Neural progenitor cell (in vitro differentiated cells): Measurements from ENCODE around the gene SMIM41. TPM values are rescaled to one million over a fixed set of nuclear protein-coding genes. Genes with fewer than 3 reads are reported as not detected.

Experiments
- DNase-seq: peaks from one replicate; pipeline ENCODE4 v3.0.0-alpha.2; 2016; ENCODE audit warnings: low spot score
- H2AFZ ChIP-seq: fragments of 200-600 bp; sonication (generic); replicated peaks from 2 replicates; pipeline ENCODE4 v1.6.1; 2016; ENCODE audit warnings: antibody characterized with exemption
- H3F3A ChIP-seq: fragments of 200-600 bp; sonication (generic); 2 replicates; pipeline ENCODE4 v1.6.1; 2016; ENCODE audit warnings: antibody characterized with exemption, low read depth
- H3K27ac ChIP-seq: fragments of 200-600 bp; sonication (generic); 2 replicates; pipeline ENCODE4 v1.5.1; 2016; ENCODE audit warnings: mild to moderate bottlenecking
- H3K27me3 ChIP-seq: fragments of 200-600 bp; sonication (generic); 2 replicates; pipeline ENCODE4 v1.6.1; 2016; ENCODE audit warnings: mild to moderate bottlenecking, moderate library complexity
- H3K36me3 ChIP-seq: fragments of 200-600 bp; sonication (generic); 2 replicates; pipeline ENCODE4 v1.5.1; 2016
- H3K4me1 ChIP-seq: fragments of 200-600 bp; sonication (generic); 2 replicates; pipeline ENCODE4 v1.6.1; 2016; ENCODE audit warnings: mixed run types
- H3K4me2 ChIP-seq: fragments of 200-600 bp; sonication (generic); 2 replicates; pipeline ENCODE4 v1.6.1; 2016
- H3K4me3 ChIP-seq: fragments of 200-600 bp; sonication (generic); 2 replicates; pipeline ENCODE4 v1.5.1; 2016
- H3K79me2 ChIP-seq: fragments of 200-600 bp; sonication (generic); 2 replicates; pipeline ENCODE4 v1.6.1; 2016; ENCODE audit warnings: low read depth
- H3K9ac ChIP-seq: fragments of 200-600 bp; sonication (generic); 2 replicates; pipeline ENCODE4 v1.6.1; 2016
- H3K9me3 ChIP-seq: fragments of 200-600 bp; sonication (generic); 2 replicates; pipeline ENCODE4 v1.5.1; 2016; ENCODE audit warnings: low read depth
- H4K20me1 ChIP-seq: fragments of 200-600 bp; sonication (generic); 2 replicates; pipeline ENCODE4 v1.6.1; 2016; ENCODE audit warnings: low read depth
- H3K27ac Mint-ChIP-seq: 3 replicates; pipeline ENCODE4 v1.8.0; 2021; ENCODE audit warnings: mixed read lengths
- H3K27me3 Mint-ChIP-seq: 2 replicates; pipeline ENCODE4 v1.8.0; 2022; ENCODE audit warnings: low read depth, mild to moderate bottlenecking, inconsistent platforms, moderate library complexity, mixed read lengths; ENCODE audit not compliant: insufficient read depth
- H3K36me3 Mint-ChIP-seq: 3 replicates; pipeline ENCODE4 v1.8.0; 2021; ENCODE audit warnings: mixed read lengths
- H3K4me1 Mint-ChIP-seq: 3 replicates; pipeline ENCODE4 v1.8.0; 2021; ENCODE audit warnings: mixed read lengths
- H3K4me3 Mint-ChIP-seq: 3 replicates; pipeline ENCODE4 v1.8.0; 2021; ENCODE audit warnings: mild to moderate bottlenecking, moderate library complexity, mixed read lengths
- H3K9me3 Mint-ChIP-seq: 3 replicates; pipeline ENCODE4 v1.8.0; 2020; ENCODE audit warnings: mixed read lengths
- EZH2 ChIP-seq: fragments of 200-600 bp; sonication (generic); IDR thresholded peaks from 2 replicates; pipeline ENCODE4 v1.6.1; 2017; ENCODE audit warnings: antibody characterized with exemption, mild to moderate bottlenecking, moderate library complexity
- EZH2phosphoT487 ChIP-seq: fragments of 200-600 bp; sonication (generic); IDR thresholded peaks from 2 replicates; pipeline ENCODE4 v1.6.1; 2017; ENCODE audit warnings: antibody characterized with exemption
- total RNA-seq: library from RNA; depleted of rRNA; stranded (reverse); fragments of >200 nt; gene quantifications from 2 replicates; pipeline ENCODE4 v1.2.3, GENCODE V29; 2015; ENCODE audit warnings: low replicate concordance
- TF ChIP-seq, protein P1 (sequence below): fragments of 200-600 bp; sonication (generic); IDR thresholded peaks from 2 replicates; pipeline ENCODE4 v1.5.1; 2017; ENCODE audit warnings: antibody characterized with exemption, mild to moderate bottlenecking

Gene SMIM41
- total RNA-seq, 1 donor from 2014 or later: not detected

DNA sequence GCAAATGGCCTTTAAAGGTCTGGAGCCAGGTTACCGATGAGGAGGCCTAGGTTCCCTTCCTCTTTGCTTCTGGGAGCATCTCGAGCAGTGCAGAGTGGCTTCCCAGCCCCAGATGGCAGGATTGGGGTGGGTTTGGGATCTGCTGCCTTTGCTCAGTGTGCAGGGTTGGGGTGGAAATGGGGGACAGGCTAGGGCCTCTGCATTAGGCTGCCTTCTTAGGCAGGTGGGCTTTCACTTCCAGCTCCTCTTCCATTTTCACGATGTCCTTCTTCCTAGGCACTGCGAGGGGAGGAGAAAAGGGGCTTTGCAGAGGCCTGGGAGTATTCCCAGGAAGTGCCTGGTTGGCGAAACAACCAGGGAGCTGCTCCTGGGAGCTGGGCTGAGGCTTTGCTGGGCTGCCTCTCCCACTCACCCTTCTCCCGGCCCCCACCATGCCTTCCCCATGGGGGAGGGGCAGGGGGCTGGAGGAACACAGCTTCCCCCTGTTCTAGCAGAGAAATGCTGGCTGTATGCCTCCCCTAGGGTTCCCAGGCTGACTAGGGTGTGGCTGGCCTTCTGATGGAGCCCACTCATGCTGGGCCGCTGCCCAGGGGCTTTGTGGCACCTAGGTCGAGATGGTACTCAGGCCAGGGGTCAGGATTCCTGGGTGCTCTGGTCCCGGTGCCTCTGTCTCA lies 25.8 kb upstream of the SMIM41 start:
- peaks cover 23% of the 10 kb centered on the region for H3K4me1 Mint-ChIP-seq
- H3K27ac ChIP-seq: no peak overlapping the region
- TF ChIP-seq EZH2: no peak
- TF ChIP-seq, protein P1, sequence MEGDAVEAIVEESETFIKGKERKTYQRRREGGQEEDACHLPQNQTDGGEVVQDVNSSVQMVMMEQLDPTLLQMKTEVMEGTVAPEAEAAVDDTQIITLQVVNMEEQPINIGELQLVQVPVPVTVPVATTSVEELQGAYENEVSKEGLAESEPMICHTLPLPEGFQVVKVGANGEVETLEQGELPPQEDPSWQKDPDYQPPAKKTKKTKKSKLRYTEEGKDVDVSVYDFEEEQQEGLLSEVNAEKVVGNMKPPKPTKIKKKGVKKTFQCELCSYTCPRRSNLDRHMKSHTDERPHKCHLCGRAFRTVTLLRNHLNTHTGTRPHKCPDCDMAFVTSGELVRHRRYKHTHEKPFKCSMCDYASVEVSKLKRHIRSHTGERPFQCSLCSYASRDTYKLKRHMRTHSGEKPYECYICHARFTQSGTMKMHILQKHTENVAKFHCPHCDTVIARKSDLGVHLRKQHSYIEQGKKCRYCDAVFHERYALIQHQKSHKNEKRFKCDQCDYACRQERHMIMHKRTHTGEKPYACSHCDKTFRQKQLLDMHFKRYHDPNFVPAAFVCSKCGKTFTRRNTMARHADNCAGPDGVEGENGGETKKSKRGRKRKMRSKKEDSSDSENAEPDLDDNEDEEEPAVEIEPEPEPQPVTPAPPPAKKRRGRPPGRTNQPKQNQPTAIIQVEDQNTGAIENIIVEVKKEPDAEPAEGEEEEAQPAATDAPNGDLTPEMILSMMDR: no peak
- no peak for TF ChIP-seq EZH2phosphoT487
- peaks cover 14% of the 10 kb centered on the region for H3K4me1 ChIP-seq
- peaks cover 18% of the 10 kb centered on the region for H3K27me3 Mint-ChIP-seq
- peaks cover 42% of the 10 kb centered on the region for H3K27me3 ChIP-seq
- no peak for DNase-seq
- H3K36me3 Mint-ChIP-seq: peaks cover 9% of the 10 kb centered on the region
- H3K4me3 ChIP-seq: no peak overlapping the region
- H3K4me3 Mint-ChIP-seq: no peak overlapping the region
- H3K79me2 ChIP-seq: no peaks in the 10 kb centered on the region
- no peak overlapping the region for H3K9ac ChIP-seq
- no peak overlapping the region for H2AFZ ChIP-seq
- H4K20me1 ChIP-seq: peaks cover 15% of the 10 kb centered on the region
- no peaks in the 10 kb centered on the region for H3K9me3 ChIP-seq
- H3K27ac Mint-ChIP-seq: no peak overlapping the region
- H3K36me3 ChIP-seq: no peaks in the 10 kb centered on the region
- no peak overlapping the region for H3K4me2 ChIP-seq
- peaks cover 20% of the 10 kb centered on the region for H3F3A ChIP-seq
- no peaks in the 10 kb centered on the region for H3K9me3 Mint-ChIP-seq

DNA sequence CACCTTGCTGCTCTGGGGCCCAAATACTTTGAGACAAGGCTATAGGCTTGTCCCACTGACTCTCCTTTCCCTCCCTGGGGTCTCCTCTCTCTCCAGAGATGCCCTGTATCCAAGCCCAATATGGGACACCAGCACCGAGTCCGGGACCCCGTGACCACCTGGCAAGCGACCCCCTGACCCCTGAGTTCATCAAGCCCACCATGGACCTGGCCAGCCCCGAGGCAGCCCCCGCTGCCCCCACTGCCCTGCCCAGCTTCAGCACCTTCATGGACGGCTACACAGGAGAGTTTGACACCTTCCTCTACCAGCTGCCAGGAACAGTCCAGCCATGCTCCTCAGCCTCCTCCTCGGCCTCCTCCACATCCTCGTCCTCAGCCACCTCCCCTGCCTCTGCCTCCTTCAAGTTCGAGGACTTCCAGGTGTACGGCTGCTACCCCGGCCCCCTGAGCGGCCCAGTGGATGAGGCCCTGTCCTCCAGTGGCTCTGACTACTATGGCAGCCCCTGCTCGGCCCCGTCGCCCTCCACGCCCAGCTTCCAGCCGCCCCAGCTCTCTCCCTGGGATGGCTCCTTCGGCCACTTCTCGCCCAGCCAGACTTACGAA lies 25.2 kb upstream of the SMIM41 start:
- H2AFZ ChIP-seq: no peak overlapping the region
- no peaks in the 10 kb centered on the region for H3K36me3 ChIP-seq
- TF ChIP-seq, protein P1: no peak
- TF ChIP-seq EZH2 (no peak), EZH2phosphoT487 (no peak)
- H3K27me3 Mint-ChIP-seq: peaks cover 16% of the 10 kb centered on the region
- no peaks in the 10 kb centered on the region for H3K79me2 ChIP-seq
- no peaks in the 10 kb centered on the region for H3K9me3 Mint-ChIP-seq
- no peak overlapping the region for H3K4me2 ChIP-seq
- no peak for DNase-seq
- H3K9ac ChIP-seq: no peak overlapping the region
- no peak overlapping the region for H3K4me3 ChIP-seq
- H3K9me3 ChIP-seq: no peaks in the 10 kb centered on the region
- H3K4me1 Mint-ChIP-seq: peaks cover 20% of the 10 kb centered on the region
- peaks cover 35% of the 10 kb centered on the region for H3K27me3 ChIP-seq
- H3K4me3 Mint-ChIP-seq: no peak overlapping the region
- H3K36me3 Mint-ChIP-seq: peaks cover 6% of the 10 kb centered on the region
- peaks cover 20% of the 10 kb centered on the region for H3F3A ChIP-seq
- H3K27ac Mint-ChIP-seq: no peak overlapping the region
- H3K27ac ChIP-seq: no peak overlapping the region
- H3K4me1 ChIP-seq: peaks cover 14% of the 10 kb centered on the region
- peaks cover 15% of the 10 kb centered on the region for H4K20me1 ChIP-seq

DNA sequence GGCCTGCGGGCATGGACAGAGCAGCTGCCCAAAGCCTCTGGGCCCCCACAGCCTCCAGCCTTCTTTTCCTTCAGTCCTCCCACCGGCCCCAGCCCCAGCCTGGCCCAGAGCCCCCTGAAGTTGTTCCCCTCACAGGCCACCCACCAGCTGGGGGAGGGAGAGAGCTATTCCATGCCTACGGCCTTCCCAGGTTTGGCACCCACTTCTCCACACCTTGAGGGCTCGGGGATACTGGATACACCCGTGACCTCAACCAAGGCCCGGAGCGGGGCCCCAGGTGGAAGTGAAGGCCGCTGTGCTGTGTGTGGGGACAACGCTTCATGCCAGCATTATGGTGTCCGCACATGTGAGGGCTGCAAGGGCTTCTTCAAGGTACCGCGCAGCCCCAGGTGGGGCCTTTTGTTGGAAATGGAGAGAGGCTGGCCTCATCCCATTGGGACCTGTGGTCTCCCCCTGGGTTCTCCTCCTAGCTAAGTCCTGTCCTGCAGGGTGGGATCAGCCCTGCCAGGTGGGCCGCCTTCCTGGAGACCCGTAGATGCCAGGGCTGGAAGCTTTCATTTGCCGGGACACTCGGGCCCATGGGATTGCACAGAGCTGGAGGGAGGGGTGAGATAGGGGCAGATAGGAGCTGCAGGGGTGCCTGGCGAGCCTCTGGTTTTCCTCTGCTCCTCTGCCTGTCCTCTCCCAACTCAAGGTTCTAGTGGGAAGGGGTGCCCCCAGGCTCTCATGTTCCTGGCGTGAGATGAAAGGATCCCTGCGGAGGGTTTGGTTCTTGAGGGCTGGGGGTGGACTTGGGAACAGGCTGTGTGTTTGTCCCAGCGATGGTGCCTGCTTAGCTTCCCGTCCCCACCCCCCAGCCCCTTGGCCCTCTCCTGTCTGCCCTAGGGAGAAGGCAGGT lies 24.4 kb upstream of the SMIM41 start:
- H3K9me3 ChIP-seq: no peaks in the 10 kb centered on the region
- H3K4me1 ChIP-seq: peaks cover 14% of the 10 kb centered on the region
- H3K4me2 ChIP-seq: no peak overlapping the region

More for the DNA sequence above, 24.4 kb upstream of the SMIM41 start:
- Mint-ChIP-seq H3K9me3 (no peaks in the 10 kb centered on the region), H3K27ac (no peak overlapping the region), H3K36me3 (peaks cover 3% of the 10 kb centered on the region), H3K4me3 (no peak overlapping the region), H3K27me3 (peaks cover 8% of the 10 kb centered on the region), H3K4me1 (peaks cover 13% of the 10 kb centered on the region)
- no peak overlapping the region for H2AFZ ChIP-seq
- peaks cover 15% of the 10 kb centered on the region for H4K20me1 ChIP-seq
- no peaks in the 10 kb centered on the region for H3K36me3 ChIP-seq
- H3K27me3 ChIP-seq: peaks cover 28% of the 10 kb centered on the region
- no peaks in the 10 kb centered on the region for H3K79me2 ChIP-seq
- DNase-seq: no peak
- no peak overlapping the region for H3K27ac ChIP-seq
- H3K9ac ChIP-seq: no peak overlapping the region
- TF ChIP-seq EZH2: no peak
- TF ChIP-seq EZH2phosphoT487: no peak
- TF ChIP-seq, protein P1: no peak
- H3K4me3 ChIP-seq: no peak overlapping the region
- peaks cover 19% of the 10 kb centered on the region for H3F3A ChIP-seq
